ENCODE data around the gene MED8. TPM values are rescaled to one million over a fixed set of nuclear protein-coding genes. Genes with fewer than 3 reads are reported as not detected.
"Not testable (repeated sequence)": the region's sequence is repeated elsewhere in the genome, so short reads cannot be mapped to it uniquely, and the experiment has no call there.

MED8 gene
- total RNA-seq, 1 experiment from 2014 or later: 36.7 TPM

- DNase-seq (ENCODE audit: low spot score): no peak
- no peaks in the 10 kb centered on the region for H3K9me3 ChIP-seq (ENCODE audit: low read depth, low read length, poor library complexity, severe bottlenecking)
- no peaks in the 10 kb centered on the region for H3K27me3 ChIP-seq (replicated peaks; ENCODE audit: insufficient read depth, low read depth, low read length, poor library complexity)
- no peaks in the 10 kb centered on the region for H3K36me3 ChIP-seq (ENCODE audit: insufficient read depth, low read length, poor library complexity, severe bottlenecking)
- ChIA-PET CTCF (interaction anchor here (0.9 kb wide), 1 partner anchor 12 kb away, joined by 4 read pairs; the partner anchor contains the start of gene CDC20), POLR2A (ENCODE audit: low non-redundant PET) (no interaction called here)
- intact Hi-C loops (cut with micrococcal nuclease; ENCODE audit: unreplicated experiment): no loop called here
- TF ChIP-seq, protein P1, sequence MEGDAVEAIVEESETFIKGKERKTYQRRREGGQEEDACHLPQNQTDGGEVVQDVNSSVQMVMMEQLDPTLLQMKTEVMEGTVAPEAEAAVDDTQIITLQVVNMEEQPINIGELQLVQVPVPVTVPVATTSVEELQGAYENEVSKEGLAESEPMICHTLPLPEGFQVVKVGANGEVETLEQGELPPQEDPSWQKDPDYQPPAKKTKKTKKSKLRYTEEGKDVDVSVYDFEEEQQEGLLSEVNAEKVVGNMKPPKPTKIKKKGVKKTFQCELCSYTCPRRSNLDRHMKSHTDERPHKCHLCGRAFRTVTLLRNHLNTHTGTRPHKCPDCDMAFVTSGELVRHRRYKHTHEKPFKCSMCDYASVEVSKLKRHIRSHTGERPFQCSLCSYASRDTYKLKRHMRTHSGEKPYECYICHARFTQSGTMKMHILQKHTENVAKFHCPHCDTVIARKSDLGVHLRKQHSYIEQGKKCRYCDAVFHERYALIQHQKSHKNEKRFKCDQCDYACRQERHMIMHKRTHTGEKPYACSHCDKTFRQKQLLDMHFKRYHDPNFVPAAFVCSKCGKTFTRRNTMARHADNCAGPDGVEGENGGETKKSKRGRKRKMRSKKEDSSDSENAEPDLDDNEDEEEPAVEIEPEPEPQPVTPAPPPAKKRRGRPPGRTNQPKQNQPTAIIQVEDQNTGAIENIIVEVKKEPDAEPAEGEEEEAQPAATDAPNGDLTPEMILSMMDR (conservative IDR thresholded peaks at IDR 0.05; ENCODE audit: low read depth, low read length): no peak
- no peak for TF ChIP-seq EZH2 (IDR thresholded peaks at IDR 0.05; ENCODE audit: borderline replicate concordance, low read depth, low read length, poor library complexity, severe bottlenecking)
- peaks cover 6% of the 10 kb centered on the region for H3K4me1 ChIP-seq (ENCODE audit: insufficient read depth, low read length, poor library complexity, severe bottlenecking)
- no peak overlapping the region for H3K4me3 ChIP-seq (ENCODE audit: low read depth, low read length, poor library complexity, severe bottlenecking)
- BruUV-seq (replicated peaks): no TSS peak
- H3K27ac ChIP-seq (ENCODE audit: low read depth, low read length, poor library complexity, severe bottlenecking): no peak overlapping the region
Measured at GRCh38 chr1:43370564-43370963, 19.0 kb downstream of the MED8 start.

GRCh38 chr1:43369779-43370178 lies 19.8 kb downstream of the MED8 start:
- H3K4me3 ChIP-seq (ENCODE audit: low read depth, low read length, poor library complexity, severe bottlenecking); DNase-seq (ENCODE audit: low spot score); POLR2A ChIA-PET (ENCODE audit: low non-redundant PET); H3K27me3 ChIP-seq (replicated peaks; ENCODE audit: insufficient read depth, low read depth, low read length, poor library complexity); H3K4me1 ChIP-seq (ENCODE audit: insufficient read depth, low read length, poor library complexity, severe bottlenecking); BruUV-seq (replicated peaks); H3K27ac ChIP-seq (ENCODE audit: low read depth, low read length, poor library complexity, severe bottlenecking); intact Hi-C loops (cut with micrococcal nuclease; ENCODE audit: unreplicated experiment); H3K36me3 ChIP-seq (ENCODE audit: insufficient read depth, low read length, poor library complexity, severe bottlenecking); H3K9me3 ChIP-seq (ENCODE audit: low read depth, low read length, poor library complexity, severe bottlenecking): not testable (repeated sequence)
- CTCF ChIA-PET: interaction anchor here (0.9 kb wide), 1 partner anchor 11 kb away, joined by 4 read pairs; the partner anchor contains the start of gene CDC20

- Histone ChIP-seq H3K4me1 (ENCODE audit: insufficient read depth, low read length, poor library complexity, severe bottlenecking) (peaks cover 6% of the 10 kb centered on the region), H3K4me3 (ENCODE audit: low read depth, low read length, poor library complexity, severe bottlenecking) (peak overlapping the region; percentile 70), H3K36me3 (ENCODE audit: insufficient read depth, low read length, poor library complexity, severe bottlenecking) (peaks cover 14% of the 10 kb centered on the region), H3K27ac (ENCODE audit: low read depth, low read length, poor library complexity, severe bottlenecking) (peak overlapping the region; percentile 89), H3K9me3 (ENCODE audit: low read depth, low read length, poor library complexity, severe bottlenecking) (no peaks in the 10 kb centered on the region), H3K27me3 (replicated peaks; ENCODE audit: insufficient read depth, low read depth, low read length, poor library complexity) (no peaks in the 10 kb centered on the region)
- DNase-seq (ENCODE audit: low spot score): no peak
- CTCF ChIA-PET: interaction anchor here (1.0 kb wide), 1 partner anchor 142 kb away, joined by 3 read pairs; no protein-coding TSS in a partner anchor
- TSS peak; percentile 76 for BruUV-seq (replicated peaks)
- intact Hi-C loops (cut with micrococcal nuclease; ENCODE audit: unreplicated experiment): no loop called here
- POLR2A ChIA-PET (ENCODE audit: low non-redundant PET): no interaction called here
- TF ChIP-seq, protein P1 (conservative IDR thresholded peaks at IDR 0.05; ENCODE audit: low read depth, low read length): no peak
- no peak for TF ChIP-seq EZH2 (IDR thresholded peaks at IDR 0.05; ENCODE audit: borderline replicate concordance, low read depth, low read length, poor library complexity, severe bottlenecking)
Measured at GRCh38 chr1:43368646-43369020, 21.0 kb downstream of the MED8 start.

Measured in A673 (cell line).